Forelimb muscle (tissue), 1 donor: Measurements from ENCODE around the gene TRAPPC3L. TPM values are rescaled to one million over a fixed set of nuclear protein-coding genes. Genes with fewer than 3 reads are reported as not detected.
A peak's percentile ranks its signal among the peaks of the same experiment; 100 is the strongest.

Experiments
- DNase-seq: peaks from one replicate; pipeline ENCODE4 v3.0.0-alpha.2; 2013; ENCODE audit warnings: low read depth
- polyA plus RNA-seq: library from polyadenylated mRNA; unstranded; fragments of 120-200 nt; gene quantifications from one replicate; pipeline ENCODE4 v1.2.1, GENCODE V29; 2013; ENCODE audit not compliant: insufficient read length

Gene TRAPPC3L
- 0.09 TPM for polyA plus RNA-seq

DNA sequence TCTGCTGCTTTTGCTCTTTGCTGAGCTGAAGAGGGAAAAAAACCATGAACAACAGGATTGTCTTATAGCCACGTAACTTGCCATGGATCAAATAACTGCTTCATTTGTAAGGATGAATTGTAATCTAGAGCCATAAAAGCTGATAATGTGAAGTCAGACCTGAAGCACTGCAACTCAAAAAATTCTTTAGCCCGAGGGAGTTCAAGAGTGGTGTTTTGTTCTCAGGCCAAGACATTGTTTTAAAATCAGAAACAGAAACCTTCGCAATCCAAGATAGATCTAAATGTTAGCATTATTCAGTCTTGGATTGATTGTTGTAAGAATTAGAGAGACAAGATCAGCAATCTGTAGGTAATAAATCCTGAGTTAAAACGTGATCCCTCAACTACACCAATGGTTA lies at the start of gene TRAPPC3L:
TSS of gene TRAPPC3L (minus strand) at position 34 of the 400 bp plus-strand sequence. CDS start 170 bp downstream, outside the sequence.
- no peak for DNase-seq

DNA sequence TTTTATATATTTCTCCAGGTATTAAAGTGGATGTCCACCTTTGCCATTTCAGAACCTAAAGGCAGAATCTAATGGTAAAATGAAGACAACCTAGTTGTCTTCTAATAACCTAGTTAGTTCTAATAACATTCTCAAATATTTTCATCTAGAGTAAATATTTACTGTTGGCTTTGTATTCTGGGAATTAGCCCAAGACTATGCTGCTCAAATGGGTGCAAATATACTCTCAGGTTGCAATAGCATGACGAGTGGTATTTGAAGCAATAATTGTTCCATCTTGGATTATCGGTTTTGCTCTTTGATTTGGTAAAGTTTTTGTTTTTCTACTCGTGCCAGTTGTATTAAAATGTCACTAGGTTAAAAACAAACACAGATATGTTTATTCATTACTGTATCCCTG lies 49.8 kb upstream of the TRAPPC3L start:
- DNase-seq = no peak

DNA sequence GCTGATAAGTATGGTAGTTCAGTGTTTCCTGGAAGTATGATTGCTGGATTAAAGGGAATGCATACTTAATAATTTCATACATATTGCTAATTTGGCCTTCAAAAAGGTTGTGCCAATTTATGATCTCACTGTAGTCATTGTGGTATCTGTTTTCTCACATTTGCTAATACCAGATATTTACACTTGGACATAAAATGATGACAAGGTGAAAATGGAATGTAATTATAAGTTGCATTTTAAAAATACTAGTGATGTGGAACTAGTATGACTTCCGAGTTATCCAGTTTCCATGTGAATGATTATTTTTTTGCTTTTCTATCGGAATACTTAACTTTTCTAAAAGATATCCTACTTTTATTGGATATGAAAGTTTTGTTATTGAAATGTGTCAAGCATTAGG lies 41.3 kb upstream of the TRAPPC3L start:
- DNase-seq = no peak

DNA sequence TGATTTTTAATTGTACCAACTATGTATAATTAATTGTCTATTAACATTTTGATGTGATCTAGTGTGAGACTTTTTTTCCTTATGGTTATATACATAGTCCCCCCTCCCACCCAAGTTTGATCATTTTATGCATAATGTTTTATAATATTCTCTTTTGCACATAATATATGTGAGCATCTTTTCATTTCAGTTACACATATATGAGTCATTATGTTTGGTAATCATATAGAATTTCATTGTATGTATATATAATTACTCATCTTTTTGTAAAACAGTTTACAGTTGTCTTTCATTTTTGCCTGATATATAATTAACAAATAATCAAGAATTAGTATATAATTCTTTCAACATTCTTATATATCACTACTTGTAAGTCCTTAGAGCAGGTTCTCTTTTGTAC lies 40.8 kb upstream of the TRAPPC3L start:
- no peak for DNase-seq

DNA sequence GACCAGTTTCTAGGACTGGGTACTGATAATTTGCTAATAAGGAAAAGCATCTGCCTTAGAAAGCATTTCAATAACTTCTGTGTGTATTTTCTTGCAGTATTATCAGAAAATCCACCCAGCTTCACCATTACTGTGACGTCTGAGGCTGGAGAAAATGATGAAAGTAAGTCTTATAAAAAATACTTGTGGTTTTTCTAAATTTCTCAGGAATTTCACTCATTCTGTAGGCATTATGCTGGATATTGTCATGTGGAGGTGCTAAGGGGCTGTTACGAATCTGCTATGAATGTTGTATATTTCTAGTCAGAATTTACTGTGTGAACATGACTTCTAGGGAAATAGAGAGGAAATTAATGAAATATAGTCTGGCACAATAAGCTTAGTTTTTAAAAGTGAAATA lies 34.7 kb upstream of the TRAPPC3L start:
- no peak for DNase-seq

DNA sequence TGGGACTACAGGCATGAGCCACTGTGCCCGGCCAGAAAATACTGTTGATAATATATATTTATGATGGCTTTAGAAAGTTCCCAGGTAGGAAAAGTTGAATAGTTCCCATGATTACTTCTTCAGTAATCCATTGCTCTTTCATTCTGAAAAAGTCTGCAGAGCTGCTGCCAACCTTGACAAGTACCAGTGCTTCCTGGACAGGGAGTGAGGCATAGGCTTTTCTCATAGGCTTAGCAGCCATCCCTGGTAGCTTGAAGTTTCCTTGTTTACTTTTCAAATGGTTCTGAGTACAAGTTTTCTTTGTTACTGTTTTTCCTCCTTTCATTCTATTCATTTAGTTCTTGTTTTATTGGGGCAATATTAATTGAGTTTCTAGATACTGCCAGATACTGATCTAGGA lies 33.7 kb upstream of the TRAPPC3L start:
- no peak for DNase-seq

DNA sequence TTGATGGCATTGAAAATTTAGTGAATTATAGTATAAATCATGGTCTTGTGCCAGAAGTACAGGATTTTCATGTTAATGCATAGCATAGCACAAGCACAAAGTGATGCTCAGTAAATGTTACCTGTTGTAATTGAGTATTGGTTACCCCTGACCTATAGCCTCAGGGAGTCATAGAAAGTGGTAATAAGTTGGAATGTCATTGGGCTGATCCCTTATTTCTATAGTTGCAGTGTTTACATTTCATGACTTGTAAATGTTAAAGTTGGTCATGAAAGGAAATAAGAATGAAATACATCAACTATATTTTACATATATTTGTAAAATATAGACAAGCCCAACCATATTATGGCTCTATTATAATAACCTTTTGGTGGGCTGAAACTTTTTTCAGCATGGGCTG lies 32.9 kb upstream of the TRAPPC3L start:
- DNase-seq = no peak

DNA sequence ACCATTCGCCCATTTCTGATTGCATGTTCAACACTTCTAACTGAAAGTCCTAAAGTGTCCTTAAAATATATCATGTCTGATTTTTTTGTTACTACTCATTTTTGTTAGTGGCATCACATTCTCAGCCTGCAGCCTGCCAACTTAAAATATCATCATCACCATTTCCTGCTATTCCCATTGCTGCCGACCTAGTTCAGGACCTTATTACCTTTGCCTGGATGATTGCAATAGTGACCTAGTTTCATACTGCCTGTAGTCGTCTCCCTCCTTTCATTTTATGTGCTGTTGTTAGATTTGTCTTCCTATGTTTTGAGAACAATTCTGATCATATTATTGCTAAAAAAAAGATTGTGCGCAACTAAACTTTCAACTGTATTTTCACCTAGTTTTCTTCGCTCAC lies 32.0 kb upstream of the TRAPPC3L start:
- no peak for DNase-seq

DNA sequence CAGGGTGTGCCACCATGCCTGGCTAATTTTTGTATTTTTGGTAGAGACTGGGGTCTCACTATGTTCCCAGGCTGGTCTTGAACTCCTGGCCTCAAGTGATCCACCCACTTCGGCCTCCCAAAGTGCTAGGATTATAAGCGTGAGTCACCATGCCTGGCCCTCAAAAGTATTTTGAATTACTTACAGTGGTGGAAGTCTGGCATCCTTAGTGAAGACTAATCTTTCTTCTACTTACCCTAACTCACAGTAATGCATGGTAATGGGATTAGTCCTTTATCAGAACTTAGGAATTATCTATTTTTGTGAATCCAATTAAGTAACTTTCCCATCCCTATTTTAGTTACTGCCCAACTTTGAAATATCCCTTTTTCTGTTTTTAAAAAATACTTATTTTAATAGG lies 29.7 kb upstream of the TRAPPC3L start:
- no peak for DNase-seq

DNA sequence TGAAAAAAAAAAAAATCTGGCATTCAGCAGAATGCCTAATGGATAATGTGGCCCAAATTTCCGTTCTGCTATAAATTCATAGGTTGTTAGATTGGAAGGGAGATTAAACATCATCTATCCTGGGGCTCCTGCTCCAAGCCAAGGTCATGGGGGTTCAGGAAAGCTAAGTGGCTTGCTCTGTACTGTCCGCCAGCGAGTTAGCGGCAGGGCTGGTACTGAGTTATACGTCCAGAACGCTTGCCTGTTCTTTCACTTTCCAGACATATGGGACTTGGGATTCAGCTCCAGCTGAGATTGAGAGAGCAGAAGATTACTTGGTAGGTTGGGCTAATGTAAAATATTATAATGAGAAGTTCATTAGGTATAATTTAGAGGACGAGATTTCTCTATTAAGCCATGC lies 26.7 kb upstream of the TRAPPC3L start:
- DNase-seq = no peak

DNA sequence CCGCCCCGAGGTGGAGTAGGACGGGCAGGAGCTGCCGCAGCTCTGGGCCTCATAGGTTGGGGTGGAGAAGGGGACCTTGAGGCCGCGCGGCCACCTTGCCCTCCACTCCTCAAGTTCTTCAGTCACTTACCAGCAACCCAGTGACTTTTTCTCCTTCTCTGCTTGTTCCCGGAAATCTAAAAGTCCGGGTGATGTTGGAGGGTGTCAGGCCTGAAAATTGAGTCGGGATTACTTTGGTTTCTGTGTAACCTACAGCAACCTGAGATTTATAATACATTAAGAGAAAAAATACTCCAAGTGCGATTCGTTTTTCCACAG lies 26.2 kb upstream of the TRAPPC3L start:
- no peak for DNase-seq

DNA sequence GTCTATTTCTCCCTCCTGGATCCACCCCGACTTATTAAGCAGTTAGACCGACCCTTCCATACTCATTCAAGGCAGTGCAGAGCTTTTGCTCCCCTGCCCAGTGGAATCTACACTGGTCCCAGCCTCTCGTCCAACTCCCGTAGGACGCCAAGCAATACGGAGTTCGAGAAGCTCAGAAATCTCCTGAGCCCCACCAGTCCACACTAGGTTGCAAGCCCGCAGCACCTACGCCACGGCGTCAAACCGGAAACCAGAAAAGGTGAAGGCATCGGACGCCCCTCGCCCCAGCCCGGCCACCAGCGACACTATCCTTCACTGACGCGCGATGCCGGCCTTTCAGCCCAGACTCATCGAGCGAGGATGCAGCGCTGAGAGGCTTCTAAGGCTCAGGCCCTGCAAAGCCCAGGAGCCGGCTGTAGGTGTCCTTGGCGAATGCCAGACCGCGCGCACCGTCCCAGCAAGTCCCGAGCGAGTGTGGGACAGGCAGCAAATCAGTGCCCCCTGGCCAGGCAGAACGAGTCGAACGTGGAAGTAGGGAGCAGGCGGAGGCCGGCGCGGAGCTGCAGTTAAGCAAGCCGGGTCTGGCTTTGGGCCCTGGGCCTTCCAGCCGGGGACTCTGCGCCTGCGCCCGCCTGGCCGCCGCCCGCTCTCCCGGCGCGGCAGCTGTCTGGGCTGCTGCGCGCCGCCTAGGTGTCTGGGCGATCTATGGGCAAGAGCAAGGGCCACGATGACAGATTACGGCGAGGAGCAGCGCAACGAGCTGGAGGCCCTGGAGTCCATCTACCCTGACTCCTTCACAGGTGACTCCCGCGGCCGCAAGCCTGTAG lies 25.6 kb upstream of the TRAPPC3L start, which contains the start of gene RWDD1:
TSS of gene RWDD1 (plus strand) at position 649 of the 827 bp plus-strand sequence. CDS start at position 728, 79 bp downstream.
- peak; percentile 97 for DNase-seq

DNA sequence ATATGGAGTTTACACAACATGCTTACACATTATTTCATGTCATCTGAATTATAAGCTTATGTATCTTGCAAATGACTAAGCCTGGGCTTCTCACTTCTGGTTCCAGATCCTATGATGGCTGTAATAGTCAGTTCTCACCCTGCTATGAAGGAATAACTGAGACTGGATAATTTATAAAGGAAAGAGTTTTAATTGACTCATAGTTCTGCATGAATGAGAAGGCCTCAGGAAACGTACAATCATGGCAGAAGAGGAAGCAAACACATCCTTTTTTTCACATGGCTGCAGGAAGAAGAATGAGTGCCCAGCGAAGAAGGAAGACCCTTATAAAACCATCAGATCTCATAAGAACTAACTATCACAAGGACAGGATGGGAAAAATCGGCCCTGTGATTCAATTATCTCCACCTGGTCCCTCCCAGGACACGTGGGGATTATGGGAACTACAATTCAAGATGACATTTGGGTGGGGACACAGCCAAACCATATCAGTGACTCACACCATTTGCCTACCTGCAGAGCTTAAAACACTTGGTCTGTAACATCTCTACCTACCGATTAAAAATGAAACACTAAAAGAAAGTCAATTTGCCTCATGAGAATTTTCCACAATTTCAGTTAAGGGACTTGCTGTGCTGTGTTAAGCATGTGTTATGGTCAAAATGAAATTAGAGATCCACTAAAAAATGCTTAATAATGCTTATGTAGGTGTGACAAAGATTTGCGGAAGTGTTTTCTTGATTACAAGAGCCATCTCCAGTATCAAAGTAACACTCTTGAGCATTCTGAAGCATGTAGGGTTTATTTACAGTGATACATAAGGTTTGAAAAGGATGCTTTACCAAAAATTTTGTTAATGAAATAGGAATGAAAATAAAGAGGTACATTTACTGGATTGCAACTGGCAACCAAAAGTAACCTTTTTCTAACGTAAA lies 23.6 kb upstream of the TRAPPC3L start:
- no peak for DNase-seq

DNA sequence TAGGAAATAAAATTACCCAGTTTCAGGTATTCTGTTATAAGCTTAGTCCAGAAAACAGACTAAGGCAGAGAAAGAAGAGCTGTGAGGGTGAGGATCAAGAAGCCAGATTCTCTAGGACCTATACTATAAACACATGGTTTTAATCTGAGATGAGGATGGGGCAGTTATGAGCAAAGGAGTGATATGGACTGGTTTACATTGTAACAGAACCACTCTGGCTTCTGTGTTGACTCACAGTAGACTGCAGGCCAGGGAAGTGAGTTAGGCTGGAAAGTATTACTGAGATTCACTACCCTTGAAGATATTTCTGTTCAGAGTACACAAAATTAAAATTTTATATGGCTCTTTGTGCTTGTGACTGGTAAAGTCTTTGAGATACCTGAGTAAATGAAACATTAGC lies 22.6 kb upstream of the TRAPPC3L start:
- DNase-seq = no peak

DNA sequence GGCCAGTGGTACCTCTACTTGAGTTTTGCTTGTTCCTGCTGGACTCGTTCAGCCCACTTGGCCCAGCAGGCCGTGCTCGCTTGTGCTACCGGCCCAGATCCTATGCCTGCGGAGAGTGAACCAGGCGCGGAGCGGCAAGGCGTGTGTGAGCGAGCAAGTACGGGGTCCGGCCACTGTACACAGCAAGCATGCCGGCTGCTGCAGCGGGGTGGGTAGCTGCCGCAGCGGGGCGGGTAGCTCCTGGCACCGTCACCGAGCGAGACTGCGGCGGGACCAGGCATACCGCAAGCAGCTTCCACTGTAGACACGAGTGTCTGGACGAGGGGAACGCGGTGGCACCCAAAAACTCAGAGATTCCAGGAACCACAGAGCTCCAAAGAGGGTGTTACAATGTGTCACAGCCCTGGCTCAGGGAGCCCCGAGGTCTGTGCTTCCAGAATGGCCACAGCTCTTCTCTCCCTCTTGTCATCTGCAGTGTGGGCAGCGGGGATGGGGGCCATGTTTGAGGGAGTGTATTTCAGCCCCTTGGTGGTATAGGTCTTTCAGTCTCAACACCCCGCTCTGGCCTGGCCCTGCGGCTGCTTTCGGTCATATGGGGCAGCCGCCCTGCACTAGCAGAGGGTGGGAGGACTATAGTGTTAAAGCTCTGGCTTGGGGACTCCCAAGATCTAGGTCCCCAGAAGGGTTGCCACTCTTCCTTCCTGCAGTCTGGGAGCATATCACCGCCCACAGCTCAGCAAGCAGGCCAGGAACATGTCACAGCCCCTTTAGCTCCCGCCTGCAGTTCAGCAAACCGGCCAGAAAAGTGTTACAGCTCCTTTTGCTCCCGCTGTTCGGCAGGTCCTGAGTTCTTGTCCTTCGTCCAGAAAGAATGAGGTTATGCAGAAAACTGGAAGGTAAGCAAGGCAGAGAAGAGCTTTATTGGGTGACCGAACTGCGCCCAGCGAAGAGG lies 19.7 kb upstream of the TRAPPC3L start:
- DNase-seq = no peak

DNA sequence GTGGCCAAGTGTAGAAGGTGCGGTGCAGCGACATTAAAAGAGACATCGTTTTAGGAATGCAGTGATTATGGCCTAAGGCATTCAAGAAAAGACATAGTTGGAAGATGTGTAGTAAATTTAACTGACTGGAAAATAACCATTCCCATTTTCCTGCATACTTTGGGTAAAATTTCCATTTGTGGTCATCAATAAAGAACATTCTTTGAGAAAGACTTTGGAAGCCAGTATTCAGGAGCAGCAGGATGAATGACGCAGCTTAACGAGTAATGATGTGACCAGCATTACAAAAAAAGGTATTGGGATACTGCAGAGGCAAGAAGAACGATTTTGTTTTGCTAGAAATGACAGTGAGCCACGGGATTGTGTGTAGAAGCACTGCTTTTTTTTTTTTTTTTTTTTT lies 18.8 kb upstream of the TRAPPC3L start:
- no peak for DNase-seq

DNA sequence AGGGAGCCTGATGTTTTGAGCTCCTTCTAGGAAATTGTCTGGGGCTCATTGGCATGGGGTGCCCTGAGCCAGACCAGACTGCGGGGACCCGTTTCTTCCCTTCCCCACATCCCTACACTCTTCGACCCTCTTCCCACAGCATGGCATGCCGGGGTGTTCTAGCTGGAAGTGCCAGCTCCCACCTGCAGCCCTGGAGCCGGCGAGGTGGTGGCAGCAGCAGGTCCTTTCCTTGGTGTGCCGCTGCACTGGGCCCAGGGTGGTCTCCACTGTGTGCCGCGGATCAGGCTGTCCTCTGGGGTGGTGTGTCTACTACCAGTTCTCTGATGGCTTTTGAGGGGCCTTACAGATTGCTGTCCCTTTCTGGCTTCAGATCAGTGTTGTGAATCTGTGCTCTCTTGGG lies 18.3 kb upstream of the TRAPPC3L start:
- no peak for DNase-seq

DNA sequence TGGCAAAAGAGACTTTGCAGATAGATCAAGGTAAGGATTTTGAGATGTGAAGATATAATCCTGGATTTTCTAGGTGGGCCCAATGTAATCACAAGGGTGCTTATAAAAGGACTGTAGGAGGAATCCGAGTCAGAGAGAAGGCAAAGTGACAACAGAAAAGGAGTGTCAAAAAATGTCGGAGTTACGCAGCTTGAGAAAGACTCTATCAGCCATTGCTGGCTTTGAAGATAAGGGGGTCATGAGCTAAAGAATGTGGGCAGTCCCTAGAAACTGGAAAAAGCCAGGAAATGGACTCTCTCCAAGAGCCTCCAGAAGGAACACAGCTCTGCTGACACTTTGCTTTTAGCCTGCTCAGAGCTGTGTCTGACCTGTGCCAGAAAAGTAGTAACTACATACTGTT lies 17.1 kb upstream of the TRAPPC3L start:
- no peak for DNase-seq

DNA sequence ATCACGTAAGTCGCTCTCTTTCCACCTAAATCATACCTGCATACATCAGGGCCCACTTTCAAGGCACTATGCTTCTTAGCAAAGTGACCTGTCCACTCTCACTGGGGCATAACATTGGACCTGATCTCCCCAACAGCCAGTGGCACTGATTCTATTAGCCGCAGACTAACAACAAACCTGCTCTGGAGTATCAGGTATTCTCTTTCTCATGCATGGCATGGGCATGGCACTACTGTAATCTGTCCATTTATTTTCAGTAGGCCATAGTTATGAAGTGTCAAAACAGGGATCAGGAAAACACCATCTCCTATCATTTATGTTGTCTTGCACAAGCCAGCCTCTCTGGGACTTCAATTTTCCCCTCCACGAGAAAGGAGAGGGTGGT lies 16.5 kb upstream of the TRAPPC3L start:
- DNase-seq = no peak

DNA sequence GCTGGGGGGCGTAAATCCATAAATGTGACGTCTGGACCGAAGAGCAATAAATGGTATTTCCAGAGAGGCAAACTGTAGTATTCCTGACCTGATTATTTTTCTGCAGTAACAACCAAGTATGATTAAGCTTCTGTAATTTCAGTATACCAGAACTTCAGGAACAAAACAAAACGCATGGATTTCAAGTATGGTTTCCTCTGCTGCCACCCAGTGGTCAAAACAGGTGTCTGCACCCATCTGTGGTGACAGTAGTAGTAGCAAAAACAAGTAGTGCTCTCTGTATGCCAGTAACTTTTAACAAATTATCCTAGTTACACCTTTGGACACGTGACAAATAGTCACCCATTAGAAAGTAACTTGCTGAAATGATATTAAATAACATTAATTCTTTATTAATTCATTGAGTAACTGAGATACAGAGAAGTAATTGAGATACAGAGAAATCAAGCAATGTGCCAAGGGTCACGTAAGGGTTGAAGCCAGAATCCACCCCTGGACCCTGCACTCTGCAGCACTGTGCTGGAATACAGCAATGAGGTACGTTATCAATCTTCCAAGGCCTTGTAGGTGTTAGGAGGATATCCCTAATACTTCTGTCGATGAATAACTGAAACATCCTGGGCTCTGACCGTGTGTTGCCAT lies 16.0 kb upstream of the TRAPPC3L start:
- peak; percentile 48 for DNase-seq

DNA sequence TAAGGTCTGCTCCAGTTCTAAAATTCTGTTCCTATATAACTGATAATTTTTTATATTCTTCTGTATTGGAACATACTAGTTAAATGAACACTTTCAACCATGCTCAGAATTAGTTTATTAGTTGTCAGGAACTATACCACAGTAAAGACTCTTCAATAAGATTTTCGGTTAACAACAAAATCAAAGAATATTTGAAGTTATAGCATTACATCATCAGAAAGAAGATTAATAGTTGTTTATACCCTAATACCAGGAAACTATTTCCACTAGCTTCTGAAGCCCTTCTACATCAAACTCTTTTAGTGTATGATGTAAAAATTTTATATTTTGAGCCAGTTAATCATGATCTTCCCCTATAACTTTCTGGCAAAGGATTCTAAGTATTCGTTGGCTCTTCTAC lies 14.6 kb upstream of the TRAPPC3L start:
- DNase-seq = no peak
